Prostate gland (tissue), 2 donors: ENCODE measurements around the gene LGALS13. TPM values are rescaled to one million over a fixed set of nuclear protein-coding genes. Genes with fewer than 3 reads are reported as not detected.

Experiments
- DNase-seq: peaks from one replicate; pipeline ENCODE4 v3.0.0-alpha.2; 2019; ENCODE audit warnings: low spot score
- H3K27ac ChIP-seq, 2 donors: fragments of 200-600 bp; sonication (generic); 2 replicates each; pipeline ENCODE4 v1.5.1; 2017 to 2019
- H3K27me3 ChIP-seq: fragments of 200-600 bp; sonication (generic); replicated peaks from 2 replicates; pipeline ENCODE4 v1.5.1; 2019; ENCODE audit not compliant: insufficient read depth
- H3K36me3 ChIP-seq, 2 donors: fragments of 200-600 bp; sonication (generic); 1 replicate in 1 of 2; 2 replicates in 1 of 2; pipeline versions ENCODE4 v1.5.1 to v1.8.1; 2017 to 2019
- H3K4me1 ChIP-seq: fragments of 200-600 bp; sonication (generic); replicated peaks from 2 replicates; pipeline ENCODE4 v1.5.1; 2019
- H3K4me3 ChIP-seq, 2 donors: fragments of 200-600 bp; sonication (generic); 2 replicates each; pipeline ENCODE4 v1.5.1; 2017 to 2019
- H3K9me3 ChIP-seq: fragments of 200-600 bp; sonication (generic); 2 replicates; pipeline ENCODE4 v1.5.1; 2017
- CTCF ChIP-seq, 4 experiments: fragments of 200-600 bp in 2 of 4; fragments of 450-650 bp in 2 of 4; sonication (generic) in 2 of 4; IDR thresholded peaks; 1 replicate in 3 of 4; 2 replicates in 1 of 4; pipeline ENCODE4 v1.5.1; 2016 to 2019; ENCODE audit warnings: antibody characterized with exemption in 4 of 4, mild to moderate bottlenecking in 2 of 4, moderate library complexity in 2 of 4
- POLR2A ChIP-seq: fragments of 450-650 bp; IDR thresholded peaks from one replicate; pipeline ENCODE4 v1.6.1; 2016; ENCODE audit warnings: antibody characterized with exemption, mild to moderate bottlenecking
- POLR2AphosphoS5 ChIP-seq: sonication (generic); formaldehyde crosslinking; IDR thresholded peaks from one replicate; pipeline ENCODE4 v1.6.1; 2017; ENCODE audit warnings: antibody characterized with exemption
- WGBS: methylation state at CpG from one replicate; pipeline ENCODE4 v1.1.5; 2018; 5-methylcytosine and 5-hydroxymethylcytosine counted together
- intact Hi-C: fragments of 100-400 bp; cut with DNase I; formaldehyde crosslinking; loops from one replicate; pipeline ENCODE4 v1.14.2; 2022
- total RNA-seq, 2 donors: library from RNA; depleted of rRNA; stranded (reverse); fragments of >200 nt; gene quantifications; one replicate each; pipeline ENCODE4 v1.1.0, GENCODE V29; 2016

The LGALS13 gene
- total RNA-seq, 2 donors from 2014 or later, result not detected

GRCh38 chr19:39595950-39596349 lies 6.4 kb upstream of the LGALS13 start:
- DNase-seq, result no peak
- intact Hi-C loops, result no loop called here
- Histone ChIP-seq H3K36me3 (no peaks in the 10 kb centered on the region), H3K9me3 (no peaks in the 10 kb centered on the region), H3K4me1 (no peaks in the 10 kb centered on the region), H3K4me3 (no peak overlapping the region), H3K27me3 (no peaks in the 10 kb centered on the region), H3K27ac (no peak overlapping the region)
- TF ChIP-seq CTCF (IDR thresholded peaks at IDR 0.05) (no peak), POLR2A (no peak), POLR2AphosphoS5 (no peak)
- WGBS, result 86% methylated on average over 6 of the region's 6 CpGs

- no peak for TF ChIP-seq CTCF (IDR thresholded peaks at IDR 0.05)
- no peak for TF ChIP-seq POLR2AphosphoS5
- no peak for TF ChIP-seq POLR2A
- no peaks in the 10 kb centered on the region for H3K36me3 ChIP-seq
- H3K9me3 ChIP-seq, result no peaks in the 10 kb centered on the region
- H3K27me3 ChIP-seq, result no peaks in the 10 kb centered on the region
- intact Hi-C loops, result no loop called here
- no peaks in the 10 kb centered on the region for H3K4me1 ChIP-seq
- DNase-seq, result no peak
- H3K27ac ChIP-seq, result no peak overlapping the region
- no peak overlapping the region for H3K4me3 ChIP-seq
These were observed 5.4 kb upstream of the LGALS13 start for GRCh38 chr19:39596911-39597310.

DNA sequence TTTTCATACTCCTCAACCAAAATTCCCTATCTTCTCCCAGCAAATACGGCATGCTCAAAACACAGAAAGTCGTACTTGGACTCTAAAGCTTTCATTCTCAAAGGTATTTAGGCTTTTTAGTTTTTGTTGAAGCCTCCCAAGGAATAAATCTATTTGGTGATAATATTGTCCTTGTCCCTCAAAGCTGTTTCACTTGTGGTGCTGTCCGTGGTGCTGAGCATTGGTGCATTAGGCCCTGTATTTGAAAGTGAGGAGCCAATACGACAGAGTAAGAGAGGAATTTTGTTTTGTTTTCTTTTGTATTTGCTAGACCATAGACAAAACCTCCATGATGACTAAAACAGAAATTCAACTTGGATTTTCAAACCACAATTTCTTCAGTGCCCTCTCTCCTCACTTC lies 3.2 kb upstream of the LGALS13 start:
- intact Hi-C loops, result no loop called here
- Histone ChIP-seq H3K4me1 (no peaks in the 10 kb centered on the region), H3K4me3 (no peak overlapping the region), H3K9me3 (no peaks in the 10 kb centered on the region), H3K27ac (no peak overlapping the region), H3K27me3 (no peaks in the 10 kb centered on the region), H3K36me3 (no peaks in the 10 kb centered on the region)
- 15% methylated on average over 4 of the region's 4 CpGs for WGBS
- TF ChIP-seq CTCF (IDR thresholded peaks at IDR 0.05) (no peak), POLR2AphosphoS5 (no peak), POLR2A (no peak)
- DNase-seq, result no peak

DNA sequence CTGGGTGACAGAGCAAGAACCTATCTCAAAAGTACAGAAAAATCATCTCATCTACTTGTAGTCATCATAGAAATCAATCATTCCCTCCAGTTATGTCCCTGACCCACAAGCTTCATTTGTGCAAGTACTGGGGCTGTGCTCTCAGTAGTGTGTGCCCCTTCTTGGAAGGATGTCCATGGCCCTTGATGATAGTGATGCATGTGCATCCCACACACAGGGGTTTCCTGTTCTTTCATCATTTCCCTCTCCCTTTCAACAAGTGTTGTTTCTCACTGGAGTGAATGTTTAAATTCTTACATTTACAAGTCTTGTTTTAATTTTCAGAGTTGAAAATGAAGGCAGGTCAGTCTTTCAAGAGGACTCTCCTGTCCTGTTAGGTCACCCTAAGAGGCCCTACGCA lies 1.5 kb downstream of the LGALS13 start:
- 91% methylated on average over 1 of the region's 1 CpG for WGBS
- H3K4me1 ChIP-seq, result no peaks in the 10 kb centered on the region
- no peak overlapping the region for H3K4me3 ChIP-seq
- H3K36me3 ChIP-seq, result no peaks in the 10 kb centered on the region
- TF ChIP-seq POLR2AphosphoS5 (no peak), POLR2A (no peak), CTCF (IDR thresholded peaks at IDR 0.05) (no peak)
- intact Hi-C loops, result no loop called here
- DNase-seq, result no peak
- H3K27me3 ChIP-seq, result no peaks in the 10 kb centered on the region
- H3K9me3 ChIP-seq, result no peaks in the 10 kb centered on the region
- H3K27ac ChIP-seq, result no peak overlapping the region

DNA sequence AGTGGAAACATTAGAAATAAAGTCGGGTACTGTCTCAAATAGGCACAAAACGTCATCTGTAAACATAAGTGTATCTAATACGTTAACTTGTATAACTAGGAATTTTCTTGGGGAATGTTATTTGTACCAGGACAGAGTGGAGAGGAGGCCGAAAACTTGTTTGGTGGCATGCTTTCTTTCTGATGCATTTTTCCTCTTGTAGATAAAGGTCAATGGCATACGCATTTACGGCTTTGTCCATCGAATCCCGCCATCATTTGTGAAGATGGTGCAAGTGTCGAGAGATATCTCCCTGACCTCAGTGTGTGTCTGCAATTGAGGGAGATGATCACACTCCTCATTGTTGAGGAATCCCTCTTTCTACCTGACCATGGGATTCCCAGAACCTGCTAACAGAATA lies 4.7 kb downstream of the LGALS13 start:
- Histone ChIP-seq H3K9me3 (no peaks in the 10 kb centered on the region), H3K36me3 (no peaks in the 10 kb centered on the region), H3K4me1 (no peaks in the 10 kb centered on the region), H3K27ac (no peak overlapping the region), H3K4me3 (no peak overlapping the region), H3K27me3 (no peaks in the 10 kb centered on the region)
- intact Hi-C loops, result no loop called here
- WGBS, result 81% methylated on average over 9 of the region's 9 CpGs
- DNase-seq, result no peak
- TF ChIP-seq CTCF (IDR thresholded peaks at IDR 0.05), result no peak
- TF ChIP-seq POLR2A, result no peak
- TF ChIP-seq POLR2AphosphoS5, result no peak
